ENCODE results near the gene DDX4. TPM values are rescaled to one million over a fixed set of nuclear protein-coding genes. Genes with fewer than 3 reads are reported as not detected.
A peak's percentile ranks its signal among the peaks of the same experiment; 100 is the strongest.
"Not testable (repeated sequence)": the region's sequence is repeated elsewhere in the genome, so short reads cannot be mapped to it uniquely, and the experiment has no call there.

Gene DDX4
- not detected for total RNA-seq

DNA sequence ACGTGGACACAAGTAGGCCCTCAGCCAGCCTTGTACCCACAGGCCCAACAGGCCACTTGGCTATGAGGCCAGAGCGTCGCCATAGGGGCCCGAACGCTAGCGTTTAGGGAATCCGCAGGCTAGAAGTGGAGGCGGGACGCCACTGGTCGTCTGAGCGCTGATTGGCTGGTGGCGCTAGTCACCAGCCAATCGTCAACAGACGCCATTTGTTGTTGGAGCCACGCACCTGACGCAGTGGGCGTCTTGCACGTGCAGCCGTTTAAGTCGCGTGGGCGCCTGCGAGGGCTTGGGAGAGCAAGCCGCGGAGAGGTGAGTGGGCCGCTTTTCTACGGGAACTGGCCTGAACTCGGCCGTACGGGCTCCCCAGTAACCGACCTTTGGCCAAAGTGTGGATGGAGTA lies at the start of gene DDX4:
Gene DDX4 (plus strand): TSS at position 269 of the 400 bp plus-strand sequence. CDS start 903 bp downstream, outside the sequence.
- no peak for DNase-seq (ENCODE audit: low spot score in 2 of 2)
- no peaks in the 10 kb centered on the region for H3K27me3 ChIP-seq
- no peaks in the 10 kb centered on the region for H3K36me3 ChIP-seq
- no peaks in the 10 kb centered on the region for H3K4me1 ChIP-seq
- intact Hi-C loops (cut with DNase I) = no loop called here
- H3K4me3 ChIP-seq = no peak within 1 kb of the TSS
- TF ChIP-seq, protein P1, sequence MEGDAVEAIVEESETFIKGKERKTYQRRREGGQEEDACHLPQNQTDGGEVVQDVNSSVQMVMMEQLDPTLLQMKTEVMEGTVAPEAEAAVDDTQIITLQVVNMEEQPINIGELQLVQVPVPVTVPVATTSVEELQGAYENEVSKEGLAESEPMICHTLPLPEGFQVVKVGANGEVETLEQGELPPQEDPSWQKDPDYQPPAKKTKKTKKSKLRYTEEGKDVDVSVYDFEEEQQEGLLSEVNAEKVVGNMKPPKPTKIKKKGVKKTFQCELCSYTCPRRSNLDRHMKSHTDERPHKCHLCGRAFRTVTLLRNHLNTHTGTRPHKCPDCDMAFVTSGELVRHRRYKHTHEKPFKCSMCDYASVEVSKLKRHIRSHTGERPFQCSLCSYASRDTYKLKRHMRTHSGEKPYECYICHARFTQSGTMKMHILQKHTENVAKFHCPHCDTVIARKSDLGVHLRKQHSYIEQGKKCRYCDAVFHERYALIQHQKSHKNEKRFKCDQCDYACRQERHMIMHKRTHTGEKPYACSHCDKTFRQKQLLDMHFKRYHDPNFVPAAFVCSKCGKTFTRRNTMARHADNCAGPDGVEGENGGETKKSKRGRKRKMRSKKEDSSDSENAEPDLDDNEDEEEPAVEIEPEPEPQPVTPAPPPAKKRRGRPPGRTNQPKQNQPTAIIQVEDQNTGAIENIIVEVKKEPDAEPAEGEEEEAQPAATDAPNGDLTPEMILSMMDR (IDR thresholded peaks at IDR 0.05) = no peak
- H3K9me3 ChIP-seq = no peaks in the 10 kb centered on the region
- H3K27ac ChIP-seq = no peak within 1 kb of the TSS

DNA sequence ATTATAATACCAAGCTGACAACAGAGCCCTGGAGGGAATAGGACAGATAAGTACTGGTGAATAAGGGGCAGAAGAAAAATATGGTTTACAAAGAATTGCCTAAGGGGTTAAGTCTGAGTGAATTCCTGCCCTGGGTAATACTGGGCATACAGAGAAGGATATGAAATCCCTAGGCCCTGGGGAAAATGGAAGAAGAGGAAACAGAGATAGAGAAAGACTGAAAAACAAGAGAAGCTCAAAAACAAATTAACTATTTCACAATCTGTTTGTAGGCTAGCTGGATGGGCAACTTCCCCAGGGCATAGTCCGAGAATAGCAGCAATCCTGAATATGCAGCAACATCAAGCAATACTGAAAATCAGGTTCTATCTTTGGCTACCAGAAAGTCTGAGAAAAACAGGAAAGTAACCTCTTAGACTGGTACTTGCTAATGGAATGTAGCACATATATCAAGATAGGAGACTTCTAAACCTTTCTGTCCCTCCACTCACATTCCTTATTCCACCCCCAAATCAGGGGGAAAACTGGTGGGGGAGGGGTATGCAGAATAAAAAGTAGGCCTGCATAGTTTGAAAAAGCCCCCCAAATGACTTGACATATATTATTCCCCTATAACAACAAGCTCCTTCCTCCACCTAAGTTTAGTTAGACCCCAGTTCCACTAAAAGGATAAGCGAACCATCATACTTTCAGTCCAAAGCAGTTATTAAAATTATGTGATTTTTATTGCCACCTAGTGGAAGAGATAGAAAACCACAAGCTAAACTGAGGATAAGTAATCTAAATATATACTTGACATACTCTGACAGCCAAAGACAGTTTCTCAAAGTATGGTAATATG lies 46.4 kb upstream of the DDX4 start:
- peak overlapping the region; percentile 17 to 56 for H3K4me3 ChIP-seq
- H3K27ac ChIP-seq = peak overlapping the region; percentile 40 to 46
- H3K36me3 ChIP-seq = no peaks in the 10 kb centered on the region
- no peaks in the 10 kb centered on the region for H3K9me3 ChIP-seq
- TF ChIP-seq, protein P1 (IDR thresholded peaks at IDR 0.05) = peak; percentile 59 to 69 (median 68)
- intact Hi-C loops (cut with DNase I) = loop anchor here (1.0 to 5.0 kb wide), 7 partner anchors 26 to 519 kb away; partner anchors contain the start of genes CDC20B and PLPP1
- DNase-seq (ENCODE audit: low spot score in 2 of 2) = no peak
- peaks cover 6 to 8% of the 10 kb centered on the region in 2 donors for H3K4me1 ChIP-seq
- H3K27me3 ChIP-seq = no peaks in the 10 kb centered on the region

DNA sequence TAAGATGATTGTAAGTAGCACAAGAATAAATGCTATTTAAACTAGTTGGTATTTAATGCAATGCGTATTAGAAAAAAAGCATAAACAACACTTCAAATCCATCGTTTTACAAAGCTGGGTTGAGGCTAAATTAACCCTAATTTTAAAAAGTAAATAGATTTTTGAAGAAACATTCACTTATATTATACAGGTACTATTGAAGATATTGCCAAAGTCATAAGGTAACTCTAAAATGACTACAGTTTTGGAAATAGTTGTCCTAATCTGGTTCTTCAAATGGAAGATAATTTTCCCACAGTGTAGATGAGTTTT lies 45.8 kb upstream of the DDX4 start:
- Histone ChIP-seq H3K9me3 (no peaks in the 10 kb centered on the region), H3K27me3 (no peaks in the 10 kb centered on the region), H3K4me3 (no peak overlapping the region), H3K27ac (no peak overlapping the region), H3K4me1 (peaks cover 6 to 8% of the 10 kb centered on the region in 2 donors), H3K36me3 (peaks cover 0 to under 1% of the 10 kb centered on the region in 2 donors)
- TF ChIP-seq, protein P1 (IDR thresholded peaks at IDR 0.05) = no peak
- no peak for DNase-seq (ENCODE audit: low spot score in 2 of 2)
- intact Hi-C loops (cut with DNase I) = loop anchor here (2.0 to 5.0 kb wide), 4 partner anchors 265 to 520 kb away; partner anchors contain the start of gene CDC20B

DNA sequence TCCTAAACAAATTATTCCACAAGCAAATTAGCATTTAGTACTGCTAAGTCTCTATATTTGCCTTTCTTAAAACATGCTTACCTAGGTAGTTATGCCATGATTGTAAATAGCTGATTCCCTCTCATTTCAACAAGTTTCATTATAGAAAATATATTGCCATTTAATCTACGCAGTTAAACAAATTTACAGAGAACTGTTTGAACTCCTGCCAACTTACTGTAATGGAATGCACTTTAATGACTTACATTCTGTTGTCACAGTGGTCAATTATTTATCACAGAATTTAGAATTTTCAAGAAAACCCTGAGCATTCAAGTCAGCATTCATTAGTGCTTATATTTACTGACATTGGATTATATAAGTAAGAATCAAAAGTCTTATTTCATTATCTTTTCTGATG lies 45.4 kb upstream of the DDX4 start:
- intact Hi-C loops (cut with DNase I) = loop anchor here (2.0 to 5.0 kb wide), 4 partner anchors 265 to 520 kb away; partner anchors contain the start of gene CDC20B
- H3K4me3 ChIP-seq = no peak overlapping the region
- H3K4me1 ChIP-seq = peaks cover 6 to 8% of the 10 kb centered on the region in 2 donors
- TF ChIP-seq, protein P1 (IDR thresholded peaks at IDR 0.05) = no peak
- peaks cover 0 to 3% of the 10 kb centered on the region in 2 donors for H3K36me3 ChIP-seq
- no peaks in the 10 kb centered on the region for H3K9me3 ChIP-seq
- no peak for DNase-seq (ENCODE audit: low spot score in 2 of 2)
- H3K27ac ChIP-seq = no peak overlapping the region
- no peaks in the 10 kb centered on the region for H3K27me3 ChIP-seq

DNA sequence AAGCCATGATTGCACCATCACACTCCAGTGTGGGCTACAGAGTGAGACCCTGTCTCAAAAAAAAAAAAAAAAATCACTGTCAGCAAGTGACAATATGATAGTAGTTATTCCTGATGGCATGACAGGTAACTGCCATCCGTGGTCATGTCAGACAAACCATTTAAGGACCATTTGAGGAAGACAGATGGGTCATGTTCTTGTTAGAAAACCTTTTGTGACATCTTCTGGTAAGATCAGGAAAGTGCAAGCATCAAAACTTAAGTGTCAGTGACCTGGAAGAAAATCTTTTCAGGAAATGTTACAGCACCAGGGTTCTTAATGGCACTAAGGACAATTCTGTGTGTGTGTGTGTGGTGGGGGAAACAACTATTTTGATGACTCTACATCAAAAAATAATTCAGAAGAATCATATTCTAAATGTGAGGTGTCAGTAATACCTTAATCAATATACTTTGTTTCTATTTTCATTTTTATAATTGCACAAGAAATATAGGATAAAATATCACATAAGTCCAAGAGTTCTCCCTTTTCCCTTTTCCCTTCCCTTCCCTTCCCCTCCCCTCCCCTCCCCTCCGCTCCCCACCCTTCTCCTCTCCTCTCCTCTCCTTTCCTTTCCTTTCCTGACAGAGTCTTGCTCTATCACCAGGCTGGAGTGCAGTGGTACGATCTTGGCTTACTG lies 43.6 kb upstream of the DDX4 start:
- TF ChIP-seq, protein P1 (IDR thresholded peaks at IDR 0.05) = peak in 2 of 3 experiments; percentile 38 to 48
- no peak overlapping the region for H3K27ac ChIP-seq
- no peaks in the 10 kb centered on the region for H3K9me3 ChIP-seq
- H3K4me3 ChIP-seq = no peak overlapping the region
- intact Hi-C loops (cut with DNase I) = loop anchor here (5.0 kb wide), 3 partner anchors 267 to 522 kb away; partner anchors contain the start of gene CDC20B
- H3K4me1 ChIP-seq = peaks cover 6 to 8% of the 10 kb centered on the region in 2 donors
- H3K27me3 ChIP-seq = no peaks in the 10 kb centered on the region
- no peak for DNase-seq (ENCODE audit: low spot score in 2 of 2)
- peaks cover 0 to 3% of the 10 kb centered on the region in 2 donors for H3K36me3 ChIP-seq

DNA sequence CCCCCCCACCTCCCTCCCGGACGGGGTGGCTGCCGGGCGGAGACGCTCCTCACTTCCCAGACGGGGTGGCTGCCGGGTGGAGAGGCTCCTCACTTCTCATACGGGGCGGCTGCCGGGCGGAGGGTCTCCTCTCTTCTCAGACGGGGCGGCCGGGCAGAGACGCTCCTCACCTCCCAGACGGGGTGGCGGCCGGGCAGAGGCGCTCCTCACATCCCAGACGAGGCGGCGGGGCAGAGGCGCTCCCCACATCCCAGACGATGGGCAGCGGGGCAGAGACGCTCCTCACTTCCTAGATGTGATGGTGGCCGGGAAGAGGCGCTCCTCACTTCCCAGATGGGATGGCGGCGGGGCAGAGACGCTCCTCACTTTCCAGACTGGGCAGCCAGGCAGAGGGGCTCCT lies 41.2 kb upstream of the DDX4 start:
- intact Hi-C loops (cut with DNase I); DNase-seq (ENCODE audit: low spot score in 2 of 2); H3K27ac ChIP-seq; H3K27me3 ChIP-seq; H3K4me3 ChIP-seq; H3K36me3 ChIP-seq; H3K4me1 ChIP-seq; H3K9me3 ChIP-seq: not testable (repeated sequence)

Measured in ascending aorta (tissue), 2 donors.